Lower leg skin (tissue), 3 donors: ENCODE results near the gene MARCHF10.

Experiments used
- POLR2A ChIP-seq, 2 donors: fragments of 450-650 bp; IDR thresholded peaks; one replicate each; pipeline ENCODE4 v1.6.1; 2016 to 2017; ENCODE audit warnings: antibody characterized with exemption in 2 of 2, mild to moderate bottlenecking in 1 of 2, moderate library complexity in 1 of 2
- TF ChIP-seq, protein P1 (sequence below), 3 donors: fragments of 450-650 bp; IDR thresholded peaks; one replicate each; pipeline ENCODE4 v1.5.1; 2016; ENCODE audit warnings: antibody characterized with exemption in 3 of 3, mild to moderate bottlenecking in 3 of 3, moderate library complexity in 2 of 3

DNA sequence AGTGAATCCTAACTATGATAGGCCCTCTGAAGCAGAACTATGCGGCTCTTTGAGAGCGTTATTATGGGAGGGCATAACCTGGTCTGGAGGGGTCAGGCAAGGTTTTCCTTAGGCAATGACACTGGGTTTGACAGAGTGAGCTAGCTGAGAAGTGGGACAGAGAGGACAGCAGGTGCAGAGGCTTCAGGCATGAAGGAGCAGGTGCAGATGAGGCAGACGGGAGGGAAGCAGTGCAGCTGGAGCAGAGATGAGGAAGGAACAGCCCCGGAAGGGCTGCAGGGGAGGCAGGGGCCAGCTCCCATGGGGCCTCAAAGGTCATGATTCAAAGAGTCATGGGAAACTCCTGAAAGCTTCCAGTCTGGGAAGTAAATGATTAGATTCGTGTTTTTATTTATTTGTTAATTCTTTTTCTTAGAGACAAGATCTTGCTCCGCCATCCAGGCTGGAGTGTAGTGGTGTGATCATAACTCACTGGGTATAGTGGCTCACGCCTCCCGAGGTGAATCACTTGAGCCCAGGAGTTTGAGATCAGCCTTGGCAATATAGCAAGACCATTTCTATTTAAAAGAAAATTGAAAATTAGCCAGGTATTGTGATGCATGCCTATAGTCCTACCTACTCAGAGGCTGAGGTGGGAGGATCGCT is 5.4 kb downstream of the MARCHF10 start:
- TF ChIP-seq, protein P1, sequence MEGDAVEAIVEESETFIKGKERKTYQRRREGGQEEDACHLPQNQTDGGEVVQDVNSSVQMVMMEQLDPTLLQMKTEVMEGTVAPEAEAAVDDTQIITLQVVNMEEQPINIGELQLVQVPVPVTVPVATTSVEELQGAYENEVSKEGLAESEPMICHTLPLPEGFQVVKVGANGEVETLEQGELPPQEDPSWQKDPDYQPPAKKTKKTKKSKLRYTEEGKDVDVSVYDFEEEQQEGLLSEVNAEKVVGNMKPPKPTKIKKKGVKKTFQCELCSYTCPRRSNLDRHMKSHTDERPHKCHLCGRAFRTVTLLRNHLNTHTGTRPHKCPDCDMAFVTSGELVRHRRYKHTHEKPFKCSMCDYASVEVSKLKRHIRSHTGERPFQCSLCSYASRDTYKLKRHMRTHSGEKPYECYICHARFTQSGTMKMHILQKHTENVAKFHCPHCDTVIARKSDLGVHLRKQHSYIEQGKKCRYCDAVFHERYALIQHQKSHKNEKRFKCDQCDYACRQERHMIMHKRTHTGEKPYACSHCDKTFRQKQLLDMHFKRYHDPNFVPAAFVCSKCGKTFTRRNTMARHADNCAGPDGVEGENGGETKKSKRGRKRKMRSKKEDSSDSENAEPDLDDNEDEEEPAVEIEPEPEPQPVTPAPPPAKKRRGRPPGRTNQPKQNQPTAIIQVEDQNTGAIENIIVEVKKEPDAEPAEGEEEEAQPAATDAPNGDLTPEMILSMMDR (IDR thresholded peaks at IDR 0.05): no peak
- TF ChIP-seq POLR2A (IDR thresholded peaks at IDR 0.05): no peak
